Heart left ventricle (tissue), 13 donors: ENCODE data around the gene TEDC1.

Source experiments
- POLR2A ChIP-seq, 2 donors: fragments of 450-650 bp; IDR thresholded peaks; one replicate each; pipeline ENCODE4 v1.6.1; 2017; ENCODE audit warnings: antibody characterized with exemption in 2 of 2, mild to moderate bottlenecking in 2 of 2, moderate library complexity in 2 of 2
- TF ChIP-seq, protein P1 (sequence below), 12 donors: fragments of 200-600 bp; sonication (generic) in 4 of 12; IDR thresholded peaks; one replicate each; pipeline versions ENCODE4 v1.5.0 to v1.8.0; 2018 to 2022; ENCODE audit warnings: antibody characterized with exemption in 12 of 12, mild to moderate bottlenecking in 5 of 12
- donor health status: ischemic (EF 13 %, LVEDD 7.1; RV severe dilation, severe dysfunction).
- donor health status: DM: no; HTN: yes; CAD: no.
- donor health status: DM: no; HTN: no; CAD: no.
- donor health status: ischemic (EF 25% LVEDD 6.9; RV normal size, moderate dysfunction).
- donor health status: ischemic (EF 25% LVEDD 5.7; RV mildly dilated, moderate dysfunction).
- donor health status: ischemic (EF 35%, LVEDD 5.7; RV mildly dilated, moderate dysfunction).
- donor health status: nonischemic (EF 11% LVEDD 7.7; RV severe dilation, severe dysfunction).
- donor health status: DM: yes; HTN: yes; CAD: no.
- donor health status: PGD.
- donor health status: ischemic (EF 29% LVEDD 5.4; RV normal size, mild dysfunction).
- donor health status: nonischemic (EF 23%, LVEDD 6.1; RV moderate dilation, normal function).

DNA sequence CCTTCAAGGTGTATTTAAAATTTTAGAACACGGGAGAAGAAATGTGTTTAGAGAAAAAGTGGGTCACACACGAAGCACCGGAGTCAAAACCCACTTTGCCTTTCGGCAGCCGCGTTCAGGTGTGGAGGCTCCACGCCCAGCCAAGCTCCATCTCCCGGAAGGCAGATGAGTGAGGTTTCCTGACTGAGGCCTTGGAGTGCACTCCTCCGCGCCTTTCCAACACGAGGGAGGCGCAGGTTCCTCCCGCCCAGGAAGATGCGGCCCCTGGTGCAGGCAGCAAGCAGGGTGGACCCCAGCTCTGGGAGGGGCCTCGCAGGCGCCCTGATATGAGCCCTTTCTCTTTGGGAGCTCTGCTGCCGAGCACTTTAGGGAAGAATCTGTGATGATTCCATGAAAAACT lies 48.9 kb upstream of the TEDC1 start:
- TF ChIP-seq, protein P1, sequence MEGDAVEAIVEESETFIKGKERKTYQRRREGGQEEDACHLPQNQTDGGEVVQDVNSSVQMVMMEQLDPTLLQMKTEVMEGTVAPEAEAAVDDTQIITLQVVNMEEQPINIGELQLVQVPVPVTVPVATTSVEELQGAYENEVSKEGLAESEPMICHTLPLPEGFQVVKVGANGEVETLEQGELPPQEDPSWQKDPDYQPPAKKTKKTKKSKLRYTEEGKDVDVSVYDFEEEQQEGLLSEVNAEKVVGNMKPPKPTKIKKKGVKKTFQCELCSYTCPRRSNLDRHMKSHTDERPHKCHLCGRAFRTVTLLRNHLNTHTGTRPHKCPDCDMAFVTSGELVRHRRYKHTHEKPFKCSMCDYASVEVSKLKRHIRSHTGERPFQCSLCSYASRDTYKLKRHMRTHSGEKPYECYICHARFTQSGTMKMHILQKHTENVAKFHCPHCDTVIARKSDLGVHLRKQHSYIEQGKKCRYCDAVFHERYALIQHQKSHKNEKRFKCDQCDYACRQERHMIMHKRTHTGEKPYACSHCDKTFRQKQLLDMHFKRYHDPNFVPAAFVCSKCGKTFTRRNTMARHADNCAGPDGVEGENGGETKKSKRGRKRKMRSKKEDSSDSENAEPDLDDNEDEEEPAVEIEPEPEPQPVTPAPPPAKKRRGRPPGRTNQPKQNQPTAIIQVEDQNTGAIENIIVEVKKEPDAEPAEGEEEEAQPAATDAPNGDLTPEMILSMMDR (IDR thresholded peaks at IDR 0.05) = no peak
- TF ChIP-seq POLR2A (IDR thresholded peaks at IDR 0.05) = no peak
